GM19193 (cell line): Measurements from ENCODE around the gene MSI2.

Experiments used
- POLR2A ChIP-seq: IDR thresholded peaks from 4 replicates; pipeline ENCODE4 v1.6.1; 2011; ENCODE audit not compliant: insufficient read depth, insufficient read length; ENCODE audit errors: extremely low read depth

The MSI2 gene

GRCh38 chr17:57523926-57524632 is 267.8 kb downstream of the MSI2 start:
- no peak for TF ChIP-seq POLR2A

GRCh38 chr17:57524839-57525568 is 268.7 kb downstream of the MSI2 start:
- TF ChIP-seq POLR2A: no peak

GRCh38 chr17:57527221-57528057 is 271.1 kb downstream of the MSI2 start:
- TF ChIP-seq POLR2A: no peak

GRCh38 chr17:57528058-57528451 is 271.7 kb downstream of the MSI2 start:
- TF ChIP-seq POLR2A: no peak

- no peak for TF ChIP-seq POLR2A
Observed at GRCh38 chr17:57530026-57530425, 273.7 kb downstream of the MSI2 start.

GRCh38 chr17:57530508-57530907 is 274.2 kb downstream of the MSI2 start:
- TF ChIP-seq POLR2A: no peak

- no peak for TF ChIP-seq POLR2A
Observed at GRCh38 chr17:57531078-57531477, 274.8 kb downstream of the MSI2 start.

GRCh38 chr17:57531648-57532504 is 275.6 kb downstream of the MSI2 start:
- TF ChIP-seq POLR2A: no peak

- no peak for TF ChIP-seq POLR2A
Observed at GRCh38 chr17:57532556-57532955, 276.2 kb downstream of the MSI2 start.

GRCh38 chr17:57532966-57533365 is 276.6 kb downstream of the MSI2 start:
- no peak for TF ChIP-seq POLR2A

- TF ChIP-seq POLR2A: no peak
Observed at GRCh38 chr17:57533684-57534305, 277.5 kb downstream of the MSI2 start.

- no peak for TF ChIP-seq POLR2A
Observed at GRCh38 chr17:57534863-57535248, 278.5 kb downstream of the MSI2 start.

- no peak for TF ChIP-seq POLR2A
Observed at GRCh38 chr17:57535249-57535966, 279.1 kb downstream of the MSI2 start.

GRCh38 chr17:57536289-57536688 is 280.0 kb downstream of the MSI2 start:
- no peak for TF ChIP-seq POLR2A

- no peak for TF ChIP-seq POLR2A
Observed at GRCh38 chr17:57536789-57537523, 280.6 kb downstream of the MSI2 start.
